Panc1 (cell line): ENCODE results near the gene ATP6V1F. TPM values are rescaled to one million over a fixed set of nuclear protein-coding genes. Genes with fewer than 3 reads are reported as not detected.

ENCODE experiments used
- ATAC-seq: fragments of 200-7000 bp; cut with Tn5 transposase; 2 replicates; pipeline ENCODE4 v1.9.1; 2020; ENCODE audit warnings: mild to moderate bottlenecking, moderate library complexity
- BruUV-seq: library from RNA; stranded (reverse); fragments of 400-500 nt; replicated peaks from 2 replicates; lab custom pipeline; 2021; lab: Mats Ljungman, UMichigan
- CTCF ChIA-PET: fragments of 300-600 bp; sonication (Branson Sonifier 250); formaldehyde crosslinking; loops from one replicate; lab custom pipeline; 2022; ENCODE audit warnings: antibody characterized with exemption; lab: Charles Lee
- POLR2A ChIA-PET: fragments of 300-600 bp; sonication (Branson Sonifier 250); formaldehyde crosslinking; loops from one replicate; lab custom pipeline; 2022; ENCODE audit warnings: antibody characterized with exemption; lab: Charles Lee
- DNase-seq: peaks from one replicate; pipeline ENCODE4 v3.0.0-alpha.2; 2010; ENCODE audit warnings: low read depth, low spot score
- H3K27ac ChIP-seq: 2 replicates; pipeline ENCODE4 v1.5.1; 2011; ENCODE audit warnings: mild to moderate bottlenecking, low read length, inconsistent platforms
- H3K27me3 ChIP-seq: fragments of 200-500 bp; sonication (Bioruptor generic); 2 replicates; pipeline ENCODE4 v1.6.0; 2014; ENCODE audit warnings: low read length, inconsistent platforms; ENCODE audit not compliant: control insufficient read depth, insufficient read depth
- H3K36me3 ChIP-seq: fragments of 200-500 bp; sonication (Bioruptor generic); 2 replicates; pipeline ENCODE4 v1.5.1; 2014; ENCODE audit warnings: inconsistent platforms, mild to moderate bottlenecking, low read length, moderate library complexity; ENCODE audit not compliant: control insufficient read depth, insufficient read depth
- H3K4me1 ChIP-seq: 2 replicates; pipeline ENCODE4 v1.5.1; 2011; ENCODE audit warnings: inconsistent platforms, mild to moderate bottlenecking, low read length, moderate library complexity; ENCODE audit not compliant: control insufficient read depth, insufficient read depth
- H3K4me3 ChIP-seq, 2 experiments: 2 replicates each; pipeline ENCODE4 v1.5.1; 2011 to 2012; ENCODE audit warnings: low read depth in 2 of 2, low read length in 2 of 2, mild to moderate bottlenecking in 2 of 2, inconsistent platforms in 1 of 2, moderate library complexity in 1 of 2
- H3K9me3 ChIP-seq: fragments of 200-500 bp; sonication (Bioruptor generic); 2 replicates; pipeline ENCODE4 v1.5.1; 2014; ENCODE audit warnings: low read depth, mild to moderate bottlenecking, inconsistent platforms, low read length, moderate library complexity; ENCODE audit not compliant: control insufficient read depth, insufficient read depth
- CTCF ChIP-seq: fragments of 450-650 bp; IDR thresholded peaks from 2 replicates; pipeline ENCODE4 v1.5.1; 2017; ENCODE audit warnings: mild to moderate bottlenecking
- POLR2AphosphoS5 ChIP-seq: IDR thresholded peaks from 2 replicates; pipeline ENCODE4 v1.6.1; 2012; ENCODE audit warnings: mild to moderate bottlenecking, low read depth, low read length, moderate library complexity
- REST ChIP-seq, 2 experiments: IDR thresholded peaks; 2 replicates each; pipeline ENCODE4 v1.6.1; 2011 to 2012; ENCODE audit warnings: low read depth in 2 of 2, control low read depth in 1 of 2, low read length in 1 of 2, mild to moderate bottlenecking in 1 of 2, moderate library complexity in 1 of 2; ENCODE audit not compliant: insufficient read depth in 1 of 2
- SIN3A ChIP-seq: IDR thresholded peaks from 2 replicates; pipeline ENCODE4 v1.6.1; 2012; ENCODE audit warnings: low read depth, mild to moderate bottlenecking, low read length, moderate library complexity, borderline replicate concordance; ENCODE audit not compliant: insufficient read depth
- TCF7L2 ChIP-seq: IDR thresholded peaks from 2 replicates; pipeline ENCODE4 v1.6.1; 2011; ENCODE audit warnings: mild to moderate bottlenecking, low read depth, low read length, inconsistent platforms
- in situ Hi-C: cut with HindIII; loops from 2 replicates; pipeline ENCODE4 v1.10.0; 2016; ENCODE audit warnings: low sequenced_read_pairs, low pct_unique_long_range_greater_than_20kb
- intact Hi-C: fragments of 100-400 bp; cut with micrococcal nuclease; formaldehyde crosslinking; loops from one replicate; pipeline ENCODE4 v1.10.0; 2022; ENCODE audit not compliant: unreplicated experiment
- total RNA-seq: library from RNA; stranded (reverse); gene quantifications from one replicate; pipeline ENCODE4 v1.2.1, GENCODE V29; 2021; ENCODE audit not compliant: unreplicated experiment

ATP6V1F gene
- total RNA-seq, 1 experiment from 2014 or later = 151 TPM

GRCh38 chr7:128842674-128843641 is 19.7 kb upstream of the ATP6V1F start:
- Histone ChIP-seq H3K27ac (no peak overlapping the region), H3K36me3 (no peaks in the 10 kb centered on the region), H3K4me3 (no peak overlapping the region), H3K4me1 (no peaks in the 10 kb centered on the region), H3K9me3 (no peaks in the 10 kb centered on the region), H3K27me3 (no peaks in the 10 kb centered on the region)
- DNase-seq (no peak), ATAC-seq (no peak)
- ChIA-PET POLR2A (no interaction called here), CTCF (interaction anchor here (1.0 kb wide), 1 partner anchor 75 kb away, joined by 3 read pairs; no protein-coding TSS in a partner anchor)
- TF ChIP-seq REST (IDR thresholded peaks at IDR 0.05; ENCODE audit: insufficient read depth in 1 of 2, low read depth in 2 of 2, low read length in 1 of 2) = no peak
- TF ChIP-seq SIN3A = no peak
- TF ChIP-seq CTCF = no peak
- no peak for TF ChIP-seq TCF7L2
- TF ChIP-seq POLR2AphosphoS5 = no peak
- intact Hi-C loops = no loop called here
- in situ Hi-C loops = no loop called here
- BruUV-seq = no TSS peak

GRCh38 chr7:128843938-128844621 is 18.6 kb upstream of the ATP6V1F start:
- TF ChIP-seq TCF7L2 (no peak), CTCF (no peak), REST (IDR thresholded peaks at IDR 0.05; ENCODE audit: insufficient read depth in 1 of 2, low read depth in 2 of 2, low read length in 1 of 2) (no peak), POLR2AphosphoS5 (no peak), SIN3A (no peak)
- no peaks in the 10 kb centered on the region for H3K9me3 ChIP-seq
- in situ Hi-C loops (no loop called here), intact Hi-C loops (no loop called here)
- no peaks in the 10 kb centered on the region for H3K27me3 ChIP-seq
- POLR2A ChIA-PET = no interaction called here
- no peaks in the 10 kb centered on the region for H3K36me3 ChIP-seq
- DNase-seq (no peak), ATAC-seq (no peak)
- no TSS peak for BruUV-seq
- no peaks in the 10 kb centered on the region for H3K4me1 ChIP-seq
- CTCF ChIA-PET = no interaction called here
- no peak overlapping the region for H3K4me3 ChIP-seq
- no peak overlapping the region for H3K27ac ChIP-seq
